Stimulated activated CD8-positive, alpha-beta memory T cell treated with anti-CD3 and anti-CD28 coated beads, Interleukin-15, amount 100 ng/mL, for 4 hours (primary cell): Measurements from ENCODE around the gene MSL2.
"Not testable (repeated sequence)": the region's sequence is repeated elsewhere in the genome, so short reads cannot be mapped to it uniquely, and the experiment has no call there.

Experiments
- DNase-seq, 2 donors: peaks; one replicate each; pipeline ENCODE4 v3.0.0-alpha.2; 2020; ENCODE audit warnings: low read depth in 2 of 2

Gene MSL2

GRCh38 chr3:136196064-136196400 is at the start of gene MSL2:
MSL2 (minus strand) TSS chr3:136196335; CDS start chr3:136195113, 1,222 bp downstream.
- DNase-seq = no peak

- DNase-seq = no peak
Measured at GRCh38 chr3:136245691-136246090, 49.6 kb upstream of the MSL2 start.

- DNase-seq = no peak
Measured at GRCh38 chr3:136239094-136239493, 43.0 kb upstream of the MSL2 start.

- DNase-seq = no peak
Measured at GRCh38 chr3:136237961-136238649, 42.0 kb upstream of the MSL2 start.

GRCh38 chr3:136237103-136237502 is 41.0 kb upstream of the MSL2 start:
- no peak for DNase-seq

GRCh38 chr3:136236109-136236508 is 40.0 kb upstream of the MSL2 start:
- no peak for DNase-seq

- DNase-seq = no peak
Measured at GRCh38 chr3:136235545-136235944, 39.4 kb upstream of the MSL2 start.

- no peak for DNase-seq
Measured at GRCh38 chr3:136232413-136232812, 36.3 kb upstream of the MSL2 start.

- not testable (repeated sequence) for DNase-seq
Measured at GRCh38 chr3:136222746-136223145, 26.6 kb upstream of the MSL2 start.

GRCh38 chr3:136211547-136211946 is 15.4 kb upstream of the MSL2 start:
- DNase-seq = no peak

GRCh38 chr3:136209921-136210320 is 13.8 kb upstream of the MSL2 start:
- DNase-seq = no peak

GRCh38 chr3:136207489-136208115 is 11.5 kb upstream of the MSL2 start:
- DNase-seq = no peak

GRCh38 chr3:136199219-136199618 is 3.1 kb upstream of the MSL2 start:
- DNase-seq = not testable (repeated sequence)

- not testable (repeated sequence) for DNase-seq
Measured at GRCh38 chr3:136198462-136199078, 2.4 kb upstream of the MSL2 start.

- peak in 1 of 2 donors; percentile 15 for DNase-seq
Measured at GRCh38 chr3:136197159-136197793, 1.1 kb upstream of the MSL2 start.

GRCh38 chr3:136196401-136197158 is 445 bp upstream of the MSL2 start:
- DNase-seq = peak; percentile 99 to 100

- DNase-seq = peak; percentile 38 to 66
Measured at GRCh38 chr3:136195258-136196063, 674 bp downstream of the MSL2 start.

GRCh38 chr3:136194409-136195257 is 1.5 kb downstream of the MSL2 start:
- peak; percentile 53 to 73 for DNase-seq

- DNase-seq = no peak
Measured at GRCh38 chr3:136193278-136194054, 2.7 kb downstream of the MSL2 start.
